ENCODE measurements around the gene SCNN1A.

The SCNN1A gene

GRCh38 chr12:6384499-6385436 lies 9.4 kb upstream of the SCNN1A start:
- DNase-seq (ENCODE audit: low read depth in 1 of 2, low spot score in 1 of 2): no peak

- no peak for DNase-seq (ENCODE audit: low read depth in 1 of 2, low spot score in 1 of 2)
These were observed 8.5 kb upstream of the SCNN1A start, which contains the start of gene LTBR for GRCh38 chr12:6383572-6384498. Gene LTBR (plus strand): TSS chr12:6384162. CDS start chr12:6384359, 197 bp downstream.

DNA sequence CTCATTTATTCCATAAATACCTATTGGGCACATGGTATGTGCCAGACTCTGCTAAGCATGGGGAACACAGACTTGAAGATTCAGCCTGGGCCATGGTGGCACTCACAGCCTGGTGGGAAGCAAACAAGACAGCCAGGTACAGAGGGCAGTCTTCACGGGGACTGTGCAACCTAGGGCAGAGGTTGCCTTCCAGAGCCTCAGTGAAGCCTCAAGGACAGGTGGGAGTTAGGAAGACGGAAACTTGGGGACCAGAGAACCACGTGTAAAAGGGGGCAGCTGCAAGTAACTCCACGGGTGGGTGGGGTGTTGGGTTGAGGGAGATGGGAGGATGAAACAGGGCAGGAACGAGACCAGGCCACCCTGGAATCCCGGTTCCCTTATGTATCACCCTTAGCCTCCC lies 7.6 kb upstream of the SCNN1A start:
- DNase-seq (ENCODE audit: low read depth in 1 of 2, low spot score in 1 of 2): no peak

DNA sequence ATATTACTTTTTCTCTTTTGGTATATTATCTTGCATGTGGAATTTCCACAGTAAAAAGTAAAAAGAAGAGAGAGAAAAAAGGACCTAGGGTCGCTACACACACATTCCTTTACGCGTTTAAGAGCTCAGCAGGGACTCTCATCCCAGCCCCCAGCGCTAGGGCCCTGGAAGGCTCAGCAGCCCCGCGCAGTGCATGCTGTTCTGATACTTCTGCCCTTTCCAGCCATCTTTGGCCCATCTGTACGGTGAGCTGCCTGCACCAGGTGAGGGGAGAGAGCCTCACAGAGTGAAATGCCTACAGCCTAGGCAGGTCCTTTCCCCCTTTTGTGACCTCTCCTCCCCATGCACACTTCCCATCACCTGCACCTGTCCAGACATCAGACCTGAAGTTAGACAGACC lies 7.0 kb upstream of the SCNN1A start:
- no peak for DNase-seq (ENCODE audit: low read depth in 1 of 2, low spot score in 1 of 2)

DNA sequence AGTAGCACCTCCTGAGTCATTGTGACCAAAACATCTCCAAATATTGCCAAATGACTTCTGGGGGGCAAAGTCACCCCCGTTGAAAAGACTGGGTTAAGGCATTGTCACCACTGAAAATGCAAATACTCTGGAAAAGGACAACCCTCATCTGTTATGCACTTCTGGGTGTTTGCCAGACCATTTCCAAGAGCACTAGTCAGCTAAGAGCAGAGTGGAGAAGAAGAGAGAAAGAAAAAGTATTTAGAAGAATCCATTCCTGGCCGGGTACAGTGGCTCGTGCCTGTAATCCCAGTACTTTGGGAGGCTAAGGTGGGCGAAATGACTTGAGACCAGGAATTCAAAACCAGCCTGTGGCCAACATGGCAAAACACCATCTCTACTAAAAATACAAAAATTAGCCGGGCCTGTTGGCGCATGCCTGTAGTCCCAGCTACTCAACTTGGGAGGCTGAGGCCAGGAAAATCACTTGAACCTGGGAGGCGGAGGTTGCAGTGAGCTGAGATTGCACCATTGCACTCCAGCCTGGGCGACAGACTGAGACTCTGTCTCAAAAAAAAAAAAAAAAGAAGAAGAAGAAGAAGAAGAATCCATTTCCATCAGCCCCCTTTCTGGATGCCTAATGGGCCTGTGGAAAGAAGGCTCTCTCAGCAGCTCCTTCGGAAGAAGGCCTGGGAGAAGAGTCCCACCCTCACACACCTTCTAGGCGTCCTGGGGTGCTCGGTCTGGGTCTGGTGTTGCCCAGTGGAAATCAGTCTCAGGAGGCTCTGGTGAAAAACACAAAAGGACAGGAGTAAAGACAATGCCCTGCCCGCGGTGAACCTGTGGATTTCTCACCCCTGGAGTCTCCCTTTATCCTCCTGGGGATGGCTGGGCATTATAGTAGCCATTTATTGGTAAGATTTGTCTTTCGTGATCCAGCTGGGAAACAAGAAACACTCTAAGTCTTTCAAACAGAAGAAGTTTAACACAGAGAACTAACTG lies 5.1 kb upstream of the SCNN1A start:
- no peak for DNase-seq (ENCODE audit: low read depth in 1 of 2, low spot score in 1 of 2)

- DNase-seq (ENCODE audit: low read depth in 1 of 2, low spot score in 1 of 2): no peak
These were observed 3.5 kb upstream of the SCNN1A start for GRCh38 chr12:6378709-6379472.

- no peak for DNase-seq (ENCODE audit: low read depth in 1 of 2, low spot score in 1 of 2)
These were observed 2.3 kb upstream of the SCNN1A start for GRCh38 chr12:6377667-6377994.

GRCh38 chr12:6376870-6377666 lies 1.7 kb upstream of the SCNN1A start:
- no peak for DNase-seq (ENCODE audit: low read depth in 1 of 2, low spot score in 1 of 2)

- no peak for DNase-seq (ENCODE audit: low read depth in 1 of 2, low spot score in 1 of 2)
These were observed 911 bp upstream of the SCNN1A start for GRCh38 chr12:6376079-6376869.

DNA sequence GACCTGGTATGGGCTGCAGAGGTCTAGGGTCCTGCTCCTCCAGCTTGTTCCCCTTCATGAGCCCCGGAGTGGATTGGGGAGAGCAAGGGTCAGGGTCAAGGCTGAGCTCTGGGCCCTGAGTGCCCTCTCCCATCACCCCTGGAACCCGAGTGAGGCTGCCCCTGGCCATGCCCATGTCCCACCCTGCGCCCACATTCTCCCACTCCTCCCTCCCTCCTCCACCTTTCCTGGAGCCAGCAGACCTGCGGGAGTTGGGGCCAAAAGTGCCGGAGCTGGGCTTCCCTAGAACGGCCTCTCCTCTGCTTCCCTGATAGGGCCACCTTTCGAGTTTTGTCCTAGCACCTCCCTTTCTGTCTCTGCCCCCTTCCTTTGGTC lies 590 bp downstream of the SCNN1A start:
- DNase-seq (ENCODE audit: low read depth in 1 of 2, low spot score in 1 of 2): no peak

GRCh38 chr12:6374028-6374785 lies 1.2 kb downstream of the SCNN1A start:
- no peak for DNase-seq (ENCODE audit: low read depth in 1 of 2, low spot score in 1 of 2)

DNA sequence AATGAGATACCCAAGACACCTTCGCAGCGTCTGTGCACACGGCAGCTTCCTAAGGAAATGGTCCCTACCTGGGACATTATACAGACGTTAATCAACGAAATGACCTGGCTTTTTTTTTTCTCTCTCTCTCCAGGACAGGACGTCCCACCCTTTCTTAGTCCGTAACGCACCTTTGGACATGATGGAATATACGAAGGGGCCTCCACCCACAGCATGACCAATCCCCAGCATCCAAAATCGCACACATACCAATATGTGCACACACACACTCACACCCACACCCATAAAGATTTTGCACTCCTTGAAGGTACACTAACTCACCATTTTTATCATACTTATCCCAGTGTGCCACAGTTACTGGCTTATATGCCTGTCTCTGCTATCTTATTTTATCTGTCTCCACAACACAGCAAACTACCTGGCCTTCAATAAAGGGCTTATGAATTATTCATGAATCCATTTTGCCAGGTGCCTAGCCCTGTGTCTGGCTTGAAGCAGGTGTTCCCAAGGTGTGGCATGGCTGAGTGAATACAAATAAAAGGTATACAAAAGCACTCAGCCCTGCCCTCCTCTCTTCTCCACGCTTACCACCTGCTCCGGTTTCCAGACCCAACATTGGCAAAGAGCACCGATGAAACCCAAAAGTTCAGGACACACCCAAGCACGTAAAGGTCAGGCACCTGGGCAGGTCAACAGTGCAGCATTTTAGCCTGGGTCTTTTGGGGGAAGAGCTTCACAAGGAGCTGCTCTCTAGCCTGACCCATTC lies 2.2 kb downstream of the SCNN1A start:
- no peak for DNase-seq (ENCODE audit: low read depth in 1 of 2, low spot score in 1 of 2)

- DNase-seq (ENCODE audit: low read depth in 1 of 2, low spot score in 1 of 2): no peak
These were observed 2.9 kb downstream of the SCNN1A start for GRCh38 chr12:6372403-6373003.

DNA sequence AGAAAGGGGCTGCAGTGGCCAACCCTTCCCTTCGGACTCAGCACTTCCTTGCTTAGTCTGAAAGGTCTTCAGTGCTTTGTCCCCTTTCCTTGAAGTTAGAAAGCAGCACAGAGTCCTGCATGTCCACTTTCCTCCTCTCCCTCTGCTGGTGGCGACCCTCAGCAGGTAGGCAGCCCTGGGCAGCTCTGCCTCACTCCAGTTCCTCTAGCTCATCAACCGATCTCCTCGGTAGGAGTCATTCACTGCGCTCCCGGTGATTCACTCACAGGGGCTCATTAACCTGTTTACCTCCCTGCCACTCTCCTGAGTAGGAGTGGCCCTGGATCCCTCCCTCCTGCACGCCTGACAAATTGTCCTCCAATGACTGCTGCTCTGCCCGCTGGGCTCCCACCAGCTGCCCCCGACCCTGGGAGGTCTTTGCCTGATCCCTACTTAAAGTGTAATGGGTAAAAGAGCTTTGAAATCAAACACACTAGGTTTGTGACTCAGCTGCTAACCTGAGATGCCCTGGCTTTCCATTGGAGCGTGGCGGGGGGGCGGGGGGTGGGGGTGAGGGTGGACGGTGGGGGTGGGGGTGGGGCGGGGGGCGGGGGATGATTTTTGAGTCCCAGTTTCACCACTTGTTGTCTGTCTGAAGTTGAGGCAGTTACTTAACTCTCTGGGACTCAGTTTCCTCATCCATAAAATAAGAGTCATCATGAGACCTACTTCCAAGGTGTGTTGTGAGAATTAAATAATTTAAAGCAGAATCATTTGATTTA lies 4.2 kb downstream of the SCNN1A start:
- no peak for DNase-seq (ENCODE audit: low read depth in 1 of 2, low spot score in 1 of 2)

DNA sequence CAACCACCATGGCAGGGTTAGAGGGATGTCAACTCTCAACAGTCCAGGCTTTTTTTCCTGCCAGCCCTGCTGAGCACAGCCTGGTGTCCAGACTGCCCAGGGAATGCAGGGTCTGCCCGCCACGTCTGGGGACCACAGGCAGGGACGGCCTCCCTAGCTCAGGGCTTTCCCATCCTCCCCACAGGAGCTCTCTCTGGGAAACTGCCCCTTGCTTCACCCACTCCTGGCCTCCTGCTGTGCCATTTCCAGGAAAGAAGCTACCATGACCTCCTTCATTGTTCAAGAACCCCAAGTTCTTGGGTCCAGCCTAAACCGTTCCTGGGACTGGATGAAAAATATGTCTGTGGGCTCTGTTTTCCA lies 4.8 kb downstream of the SCNN1A start:
- DNase-seq (ENCODE audit: low read depth in 1 of 2, low spot score in 1 of 2): no peak
